T follicular helper cell (primary cell): ENCODE data around the gene CDR2L.
"Not testable (repeated sequence)": the region's sequence is repeated elsewhere in the genome, so short reads cannot be mapped to it uniquely, and the experiment has no call there.

ENCODE experiments used
- DNase-seq: peaks from one replicate; pipeline ENCODE4 v3.0.0-alpha.2; 2020; ENCODE audit warnings: low read depth

CDR2L gene

GRCh38 chr17:75043789-75044188 is 56.4 kb downstream of the CDR2L start:
- DNase-seq: not testable (repeated sequence)

GRCh38 chr17:75044716-75045115 is 57.3 kb downstream of the CDR2L start:
- DNase-seq: no peak

GRCh38 chr17:75045946-75046406 is 58.5 kb downstream of the CDR2L start:
- not testable (repeated sequence) for DNase-seq

- DNase-seq: peak; percentile 89
Observed at GRCh38 chr17:75046407-75047289, 59.2 kb downstream of the CDR2L start, which contains the start of the genes ATP5PD and KCTD2. ATP5PD (minus strand) TSS chr17:75046969; CDS start chr17:75042650, 4,319 bp downstream. KCTD2 (plus strand) TSS chr17:75047225; CDS start chr17:75047251, 26 bp downstream.

- DNase-seq: no peak
Observed at GRCh38 chr17:75047398-75048098, 60.1 kb downstream of the CDR2L start.

- no peak for DNase-seq
Observed at GRCh38 chr17:75048249-75048878, 60.9 kb downstream of the CDR2L start.

- DNase-seq: no peak
Observed at GRCh38 chr17:75049057-75049456, 61.6 kb downstream of the CDR2L start.

- DNase-seq: no peak
Observed at GRCh38 chr17:75049706-75050105, 62.3 kb downstream of the CDR2L start.

- no peak for DNase-seq
Observed at GRCh38 chr17:75051941-75052340, 64.5 kb downstream of the CDR2L start.
